HG02588 (cell line): ENCODE data around the gene ZNHIT3.
"Not testable (repeated sequence)": the region's sequence is repeated elsewhere in the genome, so short reads cannot be mapped to it uniquely, and the experiment has no call there.

Source experiments
- ATAC-seq: cut with Tn5 transposase; IDR thresholded peaks from one replicate; pipeline ENCODE4 v1.9.1; 2021; ENCODE audit warnings: mild to moderate bottlenecking, moderate library complexity; ENCODE audit not compliant: unreplicated experiment

ZNHIT3 gene

GRCh38 chr17:36486204-36487194 is at the start of gene ZNHIT3:
Gene ZNHIT3 (plus strand): TSS chr17:36486681. CDS start chr17:36486700, 19 bp downstream.
- peak; percentile 92 for ATAC-seq

DNA sequence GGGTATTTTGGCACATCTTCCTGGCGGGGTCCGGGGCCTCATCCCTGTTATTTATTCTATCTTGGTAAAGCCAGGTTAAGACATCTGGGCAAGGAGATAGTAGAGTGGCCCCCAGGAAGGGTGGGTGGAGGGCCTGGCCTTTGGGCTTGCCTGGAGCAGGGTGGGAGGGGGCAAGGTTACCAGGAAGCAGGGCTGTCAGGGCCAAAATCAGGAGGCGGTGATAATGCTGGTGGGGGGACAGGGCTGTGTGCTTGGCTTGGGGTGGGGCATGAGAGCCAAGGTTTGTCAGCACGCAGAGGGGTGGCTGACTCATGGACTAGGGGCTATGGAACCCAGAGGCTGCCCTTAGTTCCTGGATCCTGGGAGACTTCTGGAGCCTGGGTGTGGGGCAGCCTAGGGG is 44.7 kb upstream of the ZNHIT3 start:
- not testable (repeated sequence) for ATAC-seq

- no peak for ATAC-seq
Measured at GRCh38 chr17:36443777-36444176, 42.7 kb upstream of the ZNHIT3 start.

DNA sequence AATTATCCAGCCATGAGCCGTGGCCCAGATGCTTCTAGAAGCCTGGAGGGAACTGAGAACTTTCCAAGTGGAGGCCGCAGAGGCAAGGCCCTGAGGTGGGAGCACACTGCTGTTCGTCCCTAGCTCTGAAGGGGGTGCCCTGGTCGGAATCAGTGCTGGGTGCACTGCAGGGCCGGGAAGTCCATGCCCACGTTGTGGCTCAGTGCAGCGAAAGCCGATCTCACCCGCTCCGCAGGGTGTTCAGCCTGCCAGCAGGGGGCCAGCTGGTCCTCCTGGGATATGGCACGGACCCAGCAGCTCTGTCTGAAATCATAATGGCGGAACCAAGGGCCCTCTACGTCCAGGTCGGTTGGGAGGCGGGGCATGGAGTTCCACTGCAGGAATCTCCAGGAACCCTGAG is 36.5 kb upstream of the ZNHIT3 start:
- ATAC-seq, result not testable (repeated sequence)

- not testable (repeated sequence) for ATAC-seq
Measured at GRCh38 chr17:36452888-36453287, 33.6 kb upstream of the ZNHIT3 start.

GRCh38 chr17:36457701-36458100 is 28.8 kb upstream of the ZNHIT3 start:
- not testable (repeated sequence) for ATAC-seq

DNA sequence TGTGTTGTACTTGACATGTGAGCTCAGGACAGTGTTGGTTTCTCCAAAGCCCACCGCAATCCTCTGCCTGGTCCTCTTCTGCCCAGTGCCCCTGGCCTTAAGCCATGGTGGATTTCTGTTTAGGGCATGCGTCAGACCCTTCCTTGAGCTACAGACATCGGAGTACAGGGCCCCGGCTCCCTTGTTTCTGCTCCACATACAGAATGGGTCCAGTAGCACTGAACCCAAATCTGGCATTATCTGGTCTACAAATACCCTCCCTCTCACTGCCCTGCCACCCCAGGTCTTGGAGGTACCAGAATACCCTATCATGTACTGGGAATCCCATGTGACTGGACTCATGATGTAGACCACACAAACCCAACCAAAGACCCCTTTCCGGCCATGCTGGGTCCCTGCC is 27.4 kb upstream of the ZNHIT3 start:
- no peak for ATAC-seq

GRCh38 chr17:36459601-36460000 is 26.9 kb upstream of the ZNHIT3 start:
- no peak for ATAC-seq

- no peak for ATAC-seq
Measured at GRCh38 chr17:36460265-36460937, 26.1 kb upstream of the ZNHIT3 start.

DNA sequence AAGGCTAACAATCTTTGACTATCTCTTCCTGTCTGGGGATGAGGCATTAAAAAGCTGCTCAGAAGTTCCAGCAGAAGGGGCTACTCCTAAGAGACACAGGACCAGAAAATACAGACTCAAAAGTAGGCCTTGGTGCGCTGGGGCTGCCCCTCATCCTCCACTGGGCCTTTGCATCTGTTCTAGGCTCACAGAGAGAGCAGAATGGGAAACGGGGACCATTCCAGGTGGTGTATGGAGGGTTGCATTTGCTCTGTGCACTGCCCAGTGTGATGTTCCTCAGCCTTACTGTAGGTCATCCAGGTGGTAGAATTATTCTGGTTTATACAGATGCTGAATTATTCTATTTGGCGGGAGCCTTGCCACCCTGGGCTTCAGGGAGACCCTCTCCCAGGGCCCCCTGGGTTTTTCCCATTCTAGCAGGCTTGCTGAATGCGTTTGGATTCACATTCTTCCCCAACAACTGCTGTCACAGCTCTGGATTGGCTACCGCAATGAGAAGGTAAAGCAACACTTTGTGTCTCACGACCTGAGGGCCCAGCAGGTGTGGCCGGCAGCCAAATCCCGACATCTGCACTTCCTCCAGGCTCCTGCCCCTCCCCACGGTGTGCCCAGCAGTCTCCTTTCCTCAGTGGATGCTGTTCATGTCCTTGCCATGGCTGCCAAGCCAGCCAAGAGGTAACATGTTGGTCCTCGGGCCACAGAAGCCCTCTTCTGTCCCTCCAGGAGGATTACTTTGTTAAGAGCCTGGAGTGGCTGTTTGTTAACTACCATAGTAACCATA is 25.0 kb upstream of the ZNHIT3 start:
- ATAC-seq, result no peak

DNA sequence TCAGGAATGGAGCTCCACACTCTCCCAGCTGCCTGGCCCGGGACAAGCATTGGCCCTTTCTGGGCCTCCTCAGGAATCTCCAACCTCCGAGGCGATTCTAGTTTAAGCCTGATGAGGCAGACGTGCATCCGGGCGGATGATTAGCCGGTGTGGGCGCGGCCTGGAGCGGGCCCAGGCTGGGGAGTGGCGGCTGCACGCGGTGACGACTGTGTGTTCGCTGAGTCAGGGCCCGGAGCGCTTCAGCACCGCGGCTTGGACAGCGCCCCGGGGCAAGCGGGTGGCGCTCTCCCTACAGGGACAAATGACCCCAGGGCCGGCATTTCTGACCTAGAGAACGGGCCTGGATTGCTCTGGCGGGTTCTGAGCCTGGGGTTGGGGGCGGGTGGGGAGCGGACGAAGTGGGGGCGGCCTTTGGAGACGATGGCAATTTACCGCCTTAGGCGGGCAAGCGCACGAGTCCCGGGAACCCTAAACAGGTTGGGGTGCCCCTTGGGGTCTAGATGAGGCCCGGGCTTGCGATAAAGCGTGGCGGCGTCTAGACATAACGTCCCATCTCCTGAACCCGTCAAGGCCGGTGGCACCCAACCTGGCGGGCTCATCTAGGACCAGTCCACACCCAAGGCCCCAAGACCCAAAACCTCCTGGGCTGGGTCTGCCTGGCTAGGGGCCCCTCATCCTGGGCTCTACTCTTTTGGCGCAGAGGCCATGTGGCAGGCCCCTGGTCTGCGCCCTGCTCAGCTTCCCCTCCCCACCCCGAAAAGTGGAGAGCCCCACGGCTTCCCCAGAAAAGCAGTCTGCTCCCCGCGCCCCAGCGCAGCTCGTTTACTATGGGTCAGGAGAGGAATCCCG is 22.3 kb upstream of the ZNHIT3 start:
- ATAC-seq, result no peak

- ATAC-seq, result no peak
Measured at GRCh38 chr17:36464765-36465088, 21.8 kb upstream of the ZNHIT3 start.

- no peak for ATAC-seq
Measured at GRCh38 chr17:36468903-36469635, 17.4 kb upstream of the ZNHIT3 start.

DNA sequence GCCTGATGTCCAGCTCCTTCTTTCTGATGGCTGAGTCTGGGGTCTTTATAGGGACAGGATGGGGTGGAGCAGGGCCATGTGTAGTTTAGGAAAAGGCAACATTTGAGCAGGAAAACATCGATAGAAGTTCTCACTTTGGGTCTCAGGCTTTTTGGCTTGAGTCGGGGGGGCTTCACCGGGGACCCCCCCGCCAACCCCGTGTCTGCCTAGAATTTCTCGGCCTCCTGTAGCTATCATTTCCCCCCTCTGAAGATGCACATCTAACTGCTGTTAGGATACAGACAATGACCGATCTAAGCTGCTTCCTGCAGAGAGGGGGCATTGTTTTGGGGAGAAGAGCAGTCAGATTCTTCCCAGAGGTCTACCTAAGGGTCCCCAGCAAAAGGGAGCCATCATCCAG is 16.7 kb upstream of the ZNHIT3 start:
- ATAC-seq, result no peak

GRCh38 chr17:36470499-36470898 is 16.0 kb upstream of the ZNHIT3 start:
- ATAC-seq, result no peak

DNA sequence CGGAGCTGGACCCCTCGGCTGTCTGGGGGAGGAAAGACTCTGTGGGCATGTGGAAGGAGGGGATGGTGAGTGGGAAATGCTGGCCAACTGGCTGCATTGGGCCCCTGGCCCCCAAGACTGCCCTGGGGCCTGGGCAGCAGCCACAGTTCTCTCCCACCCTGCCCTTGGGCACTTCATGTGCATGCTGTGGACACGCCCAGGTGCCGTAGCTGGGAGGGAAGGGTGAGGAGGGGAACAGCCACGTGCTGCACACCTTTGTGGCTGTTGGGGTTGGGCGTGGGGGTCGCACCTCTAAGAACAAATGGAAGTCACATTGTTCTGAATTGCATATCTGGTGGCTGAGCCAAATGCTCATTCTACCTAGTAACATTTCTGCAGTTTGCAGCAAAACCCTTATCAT is 11.9 kb upstream of the ZNHIT3 start:
- no peak for ATAC-seq

- ATAC-seq, result no peak
Measured at GRCh38 chr17:36475346-36475970, 11.0 kb upstream of the ZNHIT3 start.

- ATAC-seq, result no peak
Measured at GRCh38 chr17:36481829-36482228, 4.7 kb upstream of the ZNHIT3 start.
